CD4-positive, alpha-beta T cell treated with Interleukin-21 for 1 hour (primary cell): Measurements from ENCODE around the gene SLC22A23.

Source experiments
- DNase-seq: peaks from one replicate; pipeline ENCODE4 v3.0.0-alpha.2; 2020

SLC22A23 gene

DNA sequence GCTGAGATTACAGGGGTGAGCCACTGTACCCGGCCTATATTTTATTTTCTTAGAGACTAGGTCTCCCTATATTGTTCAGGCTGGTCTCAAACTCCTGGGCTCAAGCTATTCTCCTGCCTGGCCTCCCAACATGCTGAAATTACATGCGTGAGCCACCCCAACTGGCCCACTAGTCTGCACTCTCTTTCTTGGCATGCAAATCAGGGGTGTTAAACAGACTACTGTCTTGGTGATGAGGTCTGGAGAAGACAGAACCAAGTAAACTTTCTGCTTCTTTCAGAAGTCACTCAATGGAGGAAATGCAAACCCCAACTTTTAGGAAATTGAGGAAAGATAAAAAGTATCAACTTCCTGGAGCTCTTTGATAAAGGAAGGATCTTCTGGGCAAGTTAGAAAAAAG is 221.4 kb downstream of the SLC22A23 start:
- DNase-seq = no peak

DNA sequence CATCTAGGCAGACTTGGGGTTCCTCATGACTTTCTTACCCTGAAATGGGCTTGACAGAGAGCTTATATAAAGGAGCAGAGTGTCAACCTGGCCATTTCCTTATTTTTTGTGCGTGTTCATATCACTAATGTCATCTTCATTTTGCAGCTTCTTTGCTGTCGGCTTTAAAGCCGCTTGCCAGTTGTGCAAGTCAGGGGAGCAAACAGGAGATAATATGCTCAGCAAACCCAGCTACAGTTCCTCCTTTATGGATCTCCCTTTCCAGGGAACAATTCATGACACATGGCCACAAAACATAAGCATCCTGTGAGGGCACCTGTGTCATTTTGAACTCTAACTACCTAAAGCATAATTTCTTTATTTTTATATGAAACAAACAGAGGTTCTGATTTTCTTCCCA is 222.9 kb downstream of the SLC22A23 start:
- no peak for DNase-seq

DNA sequence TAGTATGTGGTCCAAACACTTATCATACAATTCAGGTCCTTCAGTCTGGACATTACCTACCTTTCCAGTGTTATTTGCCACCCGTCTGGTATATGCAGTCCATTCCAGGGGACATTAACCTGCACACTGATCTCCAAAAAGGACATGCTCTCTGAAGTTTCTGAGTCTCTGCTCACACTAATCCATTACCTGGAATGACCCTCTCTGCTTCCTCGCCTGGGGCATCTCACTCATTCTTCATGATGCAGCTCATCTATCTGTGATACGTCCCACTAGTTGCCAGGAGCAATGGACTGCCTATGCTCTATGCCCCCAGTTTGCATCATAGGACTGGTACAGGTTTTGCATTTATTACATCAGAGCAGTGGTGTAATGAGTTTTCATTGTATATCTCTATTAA is 223.5 kb downstream of the SLC22A23 start:
- DNase-seq = no peak

DNA sequence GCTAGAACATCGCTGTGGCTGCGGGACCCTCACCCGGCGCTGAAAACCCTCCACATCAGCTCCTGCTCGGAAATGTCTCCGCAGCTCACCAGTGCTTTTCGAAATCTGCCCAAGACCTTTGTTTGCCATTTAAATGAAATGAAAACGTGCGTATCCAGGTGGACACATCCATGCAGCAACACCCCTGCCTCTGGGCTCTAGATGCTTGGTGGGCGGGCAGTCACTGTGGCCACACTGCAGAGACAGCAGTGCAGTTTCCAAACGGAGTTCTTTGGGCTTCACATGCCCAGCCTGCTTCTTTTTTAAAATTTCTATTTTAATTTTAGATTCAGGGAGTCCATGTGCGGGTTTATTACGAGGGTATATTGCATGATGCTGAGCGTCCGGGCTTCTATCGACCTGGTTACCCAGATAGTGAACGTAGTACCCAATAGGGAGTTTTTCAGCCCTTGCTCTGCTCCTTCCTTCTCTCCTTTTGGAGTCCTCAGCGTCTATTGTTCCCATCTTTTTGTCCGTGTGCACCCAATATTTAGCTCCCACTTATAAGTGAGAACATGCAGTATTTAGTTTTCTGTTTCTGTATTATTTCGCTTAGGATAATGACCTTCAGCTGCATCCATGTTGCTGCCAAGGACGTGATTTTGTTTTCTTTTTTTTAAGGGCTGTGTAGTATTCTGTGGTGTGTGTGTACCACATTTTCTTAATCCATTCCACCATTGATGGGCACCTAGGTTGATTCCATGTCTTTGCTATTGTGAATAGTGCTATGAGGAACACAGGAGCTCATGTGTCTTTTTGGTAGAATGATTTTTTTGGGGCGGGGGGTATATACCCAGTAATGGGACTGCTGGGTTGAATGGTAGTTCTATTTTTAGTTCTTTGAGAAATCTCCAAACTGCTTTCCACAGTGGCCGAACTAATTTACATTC is 224.6 kb downstream of the SLC22A23 start:
- no peak for DNase-seq

DNA sequence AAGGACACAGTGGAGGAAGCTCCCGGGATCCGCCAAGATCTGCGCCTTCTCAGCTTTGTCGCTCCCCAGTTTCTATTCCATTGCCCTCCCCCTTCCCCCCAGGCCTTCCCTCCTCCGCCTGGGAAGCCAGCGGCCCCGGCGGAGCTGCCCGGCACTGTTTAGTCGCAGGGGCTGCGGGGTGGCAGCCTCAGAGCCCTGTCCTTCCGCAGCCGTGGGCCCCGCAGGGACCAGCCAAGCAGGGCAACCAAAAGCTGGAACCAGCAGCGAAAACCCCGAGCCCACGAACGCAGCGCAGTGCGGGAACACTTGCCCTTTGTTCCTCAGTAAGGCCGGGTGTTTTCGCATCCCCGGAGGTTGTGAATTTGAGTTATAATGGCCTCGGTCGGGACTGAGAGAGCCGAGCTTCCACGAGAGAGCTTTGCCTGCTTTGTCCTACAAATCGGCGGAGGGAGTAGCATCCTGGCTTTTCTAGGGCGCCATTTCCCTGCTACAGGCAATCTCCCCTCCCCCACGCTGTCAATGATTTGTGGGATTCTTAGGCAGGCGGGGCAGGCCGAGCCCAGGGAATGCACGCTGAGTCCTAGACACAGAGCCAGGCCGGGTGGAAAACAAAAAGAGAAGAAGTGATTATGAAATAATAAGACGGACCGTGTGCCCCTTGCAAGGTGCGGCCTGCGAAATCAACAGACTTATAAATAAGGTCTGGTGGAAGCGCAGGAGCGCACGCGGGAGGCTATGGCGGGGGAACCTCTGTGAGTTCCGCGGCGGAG is 225.4 kb downstream of the SLC22A23 start:
- DNase-seq = no peak

DNA sequence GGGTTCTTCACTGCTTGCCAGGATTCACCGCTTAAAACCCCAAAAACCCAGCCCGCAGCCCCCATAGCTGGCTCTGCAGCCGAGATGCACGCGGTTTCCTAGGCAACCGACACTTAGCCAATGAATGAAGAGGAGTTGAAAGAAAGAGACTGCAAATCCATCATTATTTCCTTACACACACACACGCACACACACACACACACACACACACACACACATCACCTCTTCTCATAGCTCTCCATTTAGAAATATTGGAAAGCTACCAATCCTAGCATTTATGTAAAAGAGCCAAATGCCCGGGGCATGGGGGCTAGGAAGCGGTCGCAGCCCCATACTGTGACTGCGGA is 226.0 kb downstream of the SLC22A23 start:
- no peak for DNase-seq

DNA sequence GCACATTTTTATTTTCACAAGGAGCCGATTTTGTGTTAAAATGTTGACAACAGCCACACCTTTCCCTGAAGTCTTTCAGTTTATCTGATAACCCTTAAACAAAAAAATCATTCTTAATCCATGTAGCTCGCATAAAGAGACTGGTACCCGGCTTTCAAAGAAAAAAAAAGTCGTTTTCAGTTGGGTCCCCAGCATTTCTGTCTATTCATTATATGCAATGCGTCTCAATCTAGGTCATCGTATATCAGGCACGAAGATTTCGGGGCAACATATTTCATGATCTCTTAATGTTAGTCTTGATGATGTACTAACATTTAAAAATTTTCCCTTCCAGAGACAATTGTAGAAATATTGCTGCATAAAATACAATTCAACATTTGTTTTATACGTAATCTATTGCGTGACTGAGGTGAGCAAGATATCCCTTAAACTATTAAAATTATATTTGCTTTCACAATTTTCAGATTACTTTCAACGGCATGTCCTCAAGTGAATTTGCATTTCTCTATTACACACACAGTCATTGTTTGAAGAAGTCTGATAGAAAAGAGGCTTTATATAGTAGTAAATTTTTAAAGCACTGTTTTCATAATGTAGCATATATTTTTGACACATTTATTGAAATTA is 226.5 kb downstream of the SLC22A23 start:
- DNase-seq = no peak

DNA sequence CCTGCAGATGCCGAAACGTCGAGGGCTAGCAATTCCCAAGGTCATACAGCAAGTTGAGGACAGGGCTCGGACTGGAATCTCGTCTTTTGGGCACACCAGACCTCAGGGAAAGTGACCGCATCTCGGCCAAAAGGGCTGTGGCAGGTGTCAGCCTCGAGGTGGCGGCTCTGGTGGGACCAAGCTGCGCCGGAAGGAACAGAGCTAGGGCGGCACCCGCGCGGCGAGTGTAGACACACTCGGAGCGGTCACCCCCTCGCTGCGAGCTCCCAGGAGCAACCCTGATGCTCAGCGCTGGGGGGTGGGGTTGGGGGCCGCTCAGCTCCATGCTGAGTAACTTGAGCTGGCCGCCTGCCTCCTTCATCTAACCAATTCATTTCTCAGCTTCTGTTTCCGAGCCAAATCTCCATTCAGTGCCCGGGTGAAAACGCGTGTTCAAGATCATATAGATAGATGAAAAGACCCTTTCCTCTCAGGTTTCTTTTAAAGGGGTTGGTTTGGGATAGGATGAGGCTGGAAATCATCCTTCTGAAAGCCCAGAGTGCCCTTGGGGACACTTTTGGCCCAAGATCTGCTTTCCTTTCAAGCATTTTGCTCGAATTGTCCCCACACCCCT is 227.2 kb downstream of the SLC22A23 start:
- no peak for DNase-seq

DNA sequence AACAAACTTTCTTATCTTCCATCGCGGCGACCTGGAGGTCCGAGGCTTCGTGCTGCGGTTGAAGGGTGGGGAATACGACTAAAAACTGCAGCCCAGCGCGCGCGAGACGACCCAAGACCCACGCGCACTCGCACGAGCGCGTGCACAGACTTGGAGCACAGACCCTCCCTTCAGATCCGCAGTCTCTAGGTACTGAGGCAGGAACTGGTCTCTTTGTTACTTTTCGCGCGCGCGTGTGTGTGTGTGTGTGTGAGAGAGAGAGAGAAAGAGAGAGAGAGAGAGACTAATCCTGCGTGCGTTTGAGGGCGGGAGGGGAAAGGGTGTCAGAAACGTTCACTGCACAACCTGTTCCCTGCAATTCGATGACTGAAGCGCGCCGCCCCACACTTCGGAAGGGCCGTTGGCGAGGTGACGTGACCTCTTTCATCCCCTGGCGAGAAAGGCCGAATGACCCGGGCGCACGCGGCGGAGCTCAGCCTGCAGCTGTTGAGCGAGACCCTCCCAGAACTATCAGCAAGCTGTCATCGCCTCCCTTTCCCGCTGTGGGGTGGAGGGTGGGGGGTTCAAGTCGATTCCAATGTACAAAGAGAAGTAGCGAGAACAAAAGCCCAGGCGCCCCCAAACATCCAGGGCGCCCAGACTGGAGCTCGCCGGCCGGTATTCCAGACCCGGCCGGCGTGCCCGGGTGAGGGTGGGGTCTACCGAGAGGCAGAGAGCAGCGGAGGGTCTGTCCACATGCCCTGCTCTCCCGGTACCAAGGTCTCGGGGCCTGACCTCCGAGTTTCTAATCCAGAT is 227.9 kb downstream of the SLC22A23 start:
- DNase-seq = peak; percentile 54

DNA sequence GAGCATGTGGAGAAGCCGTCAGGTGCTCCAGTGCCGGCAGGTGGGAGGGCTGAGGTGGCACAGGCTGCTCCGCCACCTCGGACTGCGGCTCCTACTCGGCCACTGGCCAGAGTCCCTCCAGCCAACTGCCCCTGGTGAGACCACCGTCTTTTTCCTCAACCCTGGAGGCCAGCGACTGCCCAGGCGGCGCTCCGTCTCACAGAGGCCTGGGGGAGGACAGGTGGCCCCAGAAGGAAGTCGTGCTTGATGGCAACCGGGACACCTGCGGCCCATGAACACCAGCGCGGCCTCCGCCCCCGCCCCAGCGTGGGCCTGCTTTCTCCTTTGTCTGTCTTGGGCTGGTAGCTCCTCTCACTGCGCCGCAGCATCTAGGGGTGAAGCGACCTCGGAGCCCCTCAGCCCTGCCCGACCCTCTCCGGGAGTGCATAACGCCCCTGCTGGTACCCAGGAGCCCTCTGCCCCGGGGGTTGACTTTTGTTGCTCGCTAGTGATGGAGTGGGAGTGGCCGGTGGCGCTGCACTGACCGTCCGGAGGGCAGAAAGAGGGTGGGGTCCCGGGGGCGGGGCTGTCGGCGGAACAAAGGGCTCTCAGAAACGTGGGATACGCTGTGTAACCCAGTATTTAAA is 228.7 kb downstream of the SLC22A23 start:
- DNase-seq = no peak

DNA sequence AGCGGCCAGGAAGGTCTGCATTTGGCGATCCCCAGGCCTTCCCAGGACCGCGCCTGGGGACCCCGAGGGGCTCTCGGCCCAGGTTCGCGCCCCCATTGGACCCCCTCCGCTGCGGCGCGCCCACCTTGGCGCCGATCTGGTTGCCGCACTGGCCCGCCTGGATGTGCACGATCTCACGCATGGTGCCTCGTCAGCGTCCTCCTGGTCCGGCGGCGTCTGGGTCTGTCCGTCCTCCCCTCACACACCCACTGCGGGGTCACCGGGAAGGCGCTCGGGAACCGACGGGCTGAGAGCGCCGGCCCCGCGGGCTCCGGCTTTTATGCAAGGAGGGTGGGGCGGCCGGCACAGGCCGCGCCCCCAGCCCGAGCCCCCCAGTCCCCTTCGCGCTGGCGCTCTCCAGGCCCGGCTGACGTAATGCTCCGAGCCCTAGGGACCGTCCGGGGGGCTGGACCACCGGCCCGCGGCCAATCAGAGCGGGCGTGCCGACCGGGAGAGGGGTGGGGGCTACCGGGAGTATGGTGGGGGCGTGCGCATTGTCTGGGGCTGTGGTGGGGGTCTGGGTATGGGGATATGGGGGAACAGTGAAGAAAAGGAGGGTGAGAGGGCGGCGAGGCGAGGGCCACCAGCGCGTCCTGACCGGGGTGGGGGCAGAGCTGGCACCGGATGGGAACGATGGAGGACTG is 229.3 kb downstream of the SLC22A23 start, which contains the start of gene TUBB2B:
Gene TUBB2B, minus strand, starts transcription at position 291 of the 683 bp plus-strand sequence. Its CDS starts 110 bp downstream, at position 181.
- no peak for DNase-seq

DNA sequence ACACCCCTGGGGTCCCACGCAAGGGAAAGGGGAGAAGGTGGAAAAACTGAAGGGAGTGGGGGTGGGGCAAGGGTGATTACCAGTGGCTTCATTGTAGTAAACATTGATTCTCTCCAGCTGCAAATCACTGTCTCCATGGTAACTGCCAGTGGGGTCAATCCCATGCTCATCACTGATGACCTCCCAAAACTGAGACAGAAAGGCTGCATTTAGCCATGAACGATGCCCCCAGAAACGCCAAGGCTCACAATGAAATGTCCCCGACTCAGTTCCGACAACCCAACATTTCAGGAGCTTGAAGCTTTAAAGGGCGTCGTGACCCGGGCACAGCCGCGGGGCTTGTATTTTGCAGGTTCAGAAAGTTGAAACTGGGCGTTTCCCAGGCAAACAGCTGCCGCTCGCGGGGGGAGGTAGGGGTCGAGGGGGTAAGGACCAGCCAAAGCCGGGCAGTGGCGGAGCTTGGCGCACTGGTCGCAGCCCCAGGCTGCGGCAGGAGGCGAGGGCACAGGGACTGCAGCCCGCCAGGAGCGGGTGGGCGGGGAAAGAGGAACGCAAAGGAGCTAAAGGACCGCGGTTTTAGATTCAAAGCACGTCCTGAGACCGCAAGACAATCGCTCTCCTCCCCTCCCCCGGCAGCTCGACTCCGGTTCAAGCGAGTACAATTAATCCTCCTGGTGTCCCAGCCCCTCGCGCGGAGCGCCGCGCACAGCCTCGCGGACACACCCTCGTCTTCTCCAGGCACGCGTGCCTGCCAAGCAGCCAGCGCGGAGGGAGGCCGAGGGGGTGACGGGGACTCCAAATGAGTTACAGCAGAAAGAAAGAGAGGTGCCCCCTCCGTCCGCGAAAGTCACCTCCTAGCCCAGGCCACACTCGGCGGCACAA is 230.1 kb downstream of the SLC22A23 start:
- no peak for DNase-seq

DNA sequence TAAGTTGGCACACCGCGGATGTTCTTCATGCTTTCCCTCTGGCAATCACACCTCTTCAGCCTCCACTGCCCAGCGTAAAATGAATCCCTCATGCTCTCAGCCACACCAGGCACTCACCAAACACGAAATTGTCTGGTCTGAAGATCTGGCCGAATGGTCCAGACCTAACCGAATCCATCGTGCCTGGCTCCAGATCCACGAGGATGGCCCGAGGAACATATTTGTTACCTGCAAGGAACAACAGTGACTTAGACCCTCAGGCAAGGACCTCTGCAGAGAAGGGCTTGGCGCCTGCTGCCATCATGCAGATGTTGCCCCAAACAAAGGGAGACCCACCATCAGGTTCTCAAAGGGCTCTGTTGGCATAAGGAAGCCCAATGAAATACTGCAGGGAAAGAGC is 230.8 kb downstream of the SLC22A23 start:
- no peak for DNase-seq

DNA sequence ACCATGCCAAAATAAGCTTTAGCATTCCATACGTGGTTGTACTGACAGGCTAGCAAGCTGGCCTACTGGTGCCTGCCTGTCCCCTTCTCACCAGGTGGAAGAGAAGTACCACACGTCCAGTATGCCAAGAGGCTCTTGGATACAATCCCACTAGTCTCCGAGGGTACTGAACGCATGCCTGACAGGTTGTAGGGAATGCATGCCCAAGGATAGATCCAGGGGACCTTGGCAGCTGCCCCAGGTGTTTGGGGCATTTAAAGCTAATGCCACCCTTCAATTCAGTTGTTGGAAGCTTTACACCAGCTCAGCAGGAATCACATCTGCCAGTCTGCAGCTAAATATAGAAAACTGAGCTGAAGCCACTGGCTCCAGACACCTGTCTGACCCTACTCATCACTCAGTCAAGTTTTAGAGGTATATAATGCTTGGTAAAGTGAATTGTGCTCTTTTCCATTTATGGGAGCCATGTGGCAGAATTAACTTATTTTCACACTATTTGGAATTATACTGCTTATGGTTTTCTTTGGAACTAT is 234.3 kb downstream of the SLC22A23 start:
- no peak for DNase-seq

DNA sequence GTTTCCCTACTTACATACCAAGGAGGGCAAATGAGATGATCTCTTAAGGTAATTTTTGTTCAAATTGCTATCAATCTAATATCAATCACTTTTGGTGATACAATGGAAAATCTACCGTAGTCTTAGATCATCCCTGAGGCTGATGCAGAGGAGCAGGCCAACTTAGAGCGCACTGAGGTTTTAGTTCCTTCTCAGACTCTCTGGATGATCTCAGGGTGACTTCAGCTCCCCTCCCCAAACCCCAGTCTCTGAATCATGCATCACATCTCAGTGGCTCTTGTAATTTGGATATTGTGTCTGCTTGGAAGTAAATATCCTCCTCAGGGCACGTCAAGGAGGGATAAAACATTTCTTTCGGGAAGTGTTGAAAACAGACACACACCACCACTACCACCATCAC is 235.3 kb downstream of the SLC22A23 start:
- DNase-seq = no peak

DNA sequence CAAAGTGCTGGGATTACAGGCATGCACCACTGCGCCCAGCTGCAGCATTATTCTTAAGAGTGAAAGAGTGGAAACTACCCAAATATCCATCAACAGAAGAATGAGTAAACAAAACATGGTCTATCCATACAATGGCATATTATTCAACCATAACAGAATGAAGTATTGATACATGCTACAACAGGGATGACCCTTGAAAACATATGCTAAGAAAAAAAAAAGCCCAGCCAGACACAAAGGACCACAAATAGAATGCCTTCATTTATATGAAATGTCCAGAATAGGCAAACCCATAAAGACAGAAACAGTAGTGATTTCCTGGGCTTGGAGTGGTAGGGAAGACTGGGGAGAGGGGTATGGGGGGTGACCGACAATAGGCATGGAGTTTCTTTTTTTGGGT is 236.5 kb downstream of the SLC22A23 start:
- no peak for DNase-seq
